Loucy (cell line): ENCODE measurements around the gene CNKSR3.

Source experiments
- H2AFZ ChIP-seq: fragments of 200-600 bp; sonication (generic); 2 replicates; pipeline ENCODE4 v1.6.0; 2016; ENCODE audit warnings: antibody characterized with exemption, mild to moderate bottlenecking, low read length, moderate library complexity
- H3F3A ChIP-seq: fragments of 200-600 bp; 2 replicates; pipeline ENCODE4 v1.6.0; 2016; ENCODE audit warnings: antibody characterized with exemption, low read depth, mild to moderate bottlenecking
- H3K27me3 ChIP-seq: fragments of 200-600 bp; sonication (generic); 2 replicates; pipeline ENCODE4 v1.6.1; 2014; ENCODE audit warnings: low read length, mild to moderate bottlenecking; ENCODE audit not compliant: insufficient read depth, poor library complexity, severe bottlenecking
- H3K36me3 ChIP-seq: fragments of 200-600 bp; sonication (generic); 2 replicates; pipeline ENCODE4 v1.6.1; 2016; ENCODE audit warnings: low read length; ENCODE audit not compliant: insufficient read depth
- H3K4me1 ChIP-seq: fragments of 200-600 bp; sonication (generic); 2 replicates; pipeline ENCODE4 v1.5.1; 2014; ENCODE audit warnings: low read length, mild to moderate bottlenecking; ENCODE audit not compliant: insufficient read depth, poor library complexity, severe bottlenecking
- H3K4me2 ChIP-seq: fragments of 200-600 bp; sonication (generic); 2 replicates; pipeline ENCODE4 v1.6.0; 2014; ENCODE audit warnings: antibody characterized with exemption, low read length, low read depth, mild to moderate bottlenecking; ENCODE audit not compliant: poor library complexity, severe bottlenecking
- H3K4me3 ChIP-seq: fragments of 200-600 bp; sonication (generic); 2 replicates; pipeline ENCODE4 v1.5.1; 2014; ENCODE audit warnings: low read length, mild to moderate bottlenecking, mixed read lengths; ENCODE audit not compliant: poor library complexity, severe bottlenecking
- H3K79me2 ChIP-seq: fragments of 200-600 bp; sonication (generic); 2 replicates; pipeline ENCODE4 v1.6.1; 2014; ENCODE audit warnings: low read length; ENCODE audit not compliant: insufficient read depth
- H3K9ac ChIP-seq: fragments of 200-600 bp; sonication (generic); 2 replicates; pipeline ENCODE4 v1.6.0; 2014; ENCODE audit warnings: mild to moderate bottlenecking, low read depth, low read length, moderate library complexity; ENCODE audit not compliant: poor library complexity, severe bottlenecking
- H3K9me2 ChIP-seq: fragments of 200-600 bp; sonication (generic); replicated peaks from 2 replicates; pipeline ENCODE4 v1.6.1; 2016; ENCODE audit warnings: low read depth, low read length, mixed read lengths
- H3K9me3 ChIP-seq: fragments of 200-600 bp; sonication (generic); 2 replicates; pipeline ENCODE4 v1.6.1; 2014; ENCODE audit warnings: mild to moderate bottlenecking, antibody characterized with exemption, low read length, low read depth; ENCODE audit not compliant: insufficient read depth
- H4K20me1 ChIP-seq: fragments of 200-600 bp; sonication (generic); 2 replicates; pipeline ENCODE4 v1.6.0; 2014; ENCODE audit warnings: antibody characterized with exemption, low read length, mild to moderate bottlenecking; ENCODE audit not compliant: insufficient read depth, poor library complexity, severe bottlenecking
- CTCF ChIP-seq: fragments of 200-600 bp; sonication (generic); conservative IDR thresholded peaks from 2 replicates; pipeline ENCODE4 v1.5.1; 2014; ENCODE audit warnings: mild to moderate bottlenecking, antibody characterized with exemption, low read length
- EZH2phosphoT487 ChIP-seq: fragments of 200-600 bp; IDR thresholded peaks from 2 replicates; pipeline ENCODE4 v1.6.1; 2018; ENCODE audit warnings: antibody characterized with exemption, mild to moderate bottlenecking, moderate library complexity, borderline replicate concordance

The CNKSR3 gene

GRCh38 chr6:154549179-154549578 is 38.7 kb upstream of the CNKSR3 start:
- no peak overlapping the region for H3K4me3 ChIP-seq
- no peak for TF ChIP-seq EZH2phosphoT487
- TF ChIP-seq CTCF: no peak

GRCh38 chr6:154548130-154548830 is 37.8 kb upstream of the CNKSR3 start:
- Histone ChIP-seq H3K79me2 (no peaks in the 10 kb centered on the region), H3K9me3 (no peaks in the 10 kb centered on the region), H3K27me3 (no peaks in the 10 kb centered on the region), H3K4me1 (no peaks in the 10 kb centered on the region), H3K36me3 (no peaks in the 10 kb centered on the region), H3K4me3 (no peak overlapping the region), H3K9ac (no peak overlapping the region), H3K4me2 (no peak overlapping the region), H2AFZ (no peak overlapping the region), H3F3A (no peaks in the 10 kb centered on the region), H4K20me1 (no peaks in the 10 kb centered on the region), H3K9me2 (no peaks in the 10 kb centered on the region)
- TF ChIP-seq CTCF (no peak), EZH2phosphoT487 (no peak)

More at GRCh38 chr6:154549179-154549578, 38.7 kb upstream of the CNKSR3 start:
- Histone ChIP-seq H3F3A (no peaks in the 10 kb centered on the region), H3K36me3 (no peaks in the 10 kb centered on the region), H3K9me2 (no peaks in the 10 kb centered on the region), H3K27me3 (no peaks in the 10 kb centered on the region), H3K4me1 (no peaks in the 10 kb centered on the region), H3K79me2 (no peaks in the 10 kb centered on the region), H4K20me1 (no peaks in the 10 kb centered on the region), H2AFZ (no peak overlapping the region), H3K9ac (no peak overlapping the region), H3K4me2 (no peak overlapping the region), H3K9me3 (no peaks in the 10 kb centered on the region)

GRCh38 chr6:154543628-154544027 is 33.1 kb upstream of the CNKSR3 start:
- H3K4me3 ChIP-seq: no peak overlapping the region
- TF ChIP-seq CTCF: no peak
- TF ChIP-seq EZH2phosphoT487: no peak
- H3K4me2 ChIP-seq: no peak overlapping the region
- H3K9me3 ChIP-seq: no peaks in the 10 kb centered on the region
- no peaks in the 10 kb centered on the region for H3K36me3 ChIP-seq
- no peaks in the 10 kb centered on the region for H3K4me1 ChIP-seq
- no peaks in the 10 kb centered on the region for H3K27me3 ChIP-seq
- no peaks in the 10 kb centered on the region for H3F3A ChIP-seq
- no peak overlapping the region for H2AFZ ChIP-seq
- no peaks in the 10 kb centered on the region for H4K20me1 ChIP-seq
- H3K79me2 ChIP-seq: no peaks in the 10 kb centered on the region
- H3K9ac ChIP-seq: no peak overlapping the region
- H3K9me2 ChIP-seq: no peaks in the 10 kb centered on the region
